PFSK-1 (cell line): ENCODE measurements around the gene GFY.

ENCODE experiments used
- POLR2AphosphoS5 ChIP-seq: IDR thresholded peaks from 2 replicates; pipeline ENCODE4 v1.6.1; 2012; ENCODE audit warnings: low read depth, mild to moderate bottlenecking, control low read depth, low read length, moderate library complexity
- SIN3A ChIP-seq: IDR thresholded peaks from 2 replicates; pipeline ENCODE4 v1.6.1; 2012; ENCODE audit warnings: mild to moderate bottlenecking, low read length, moderate library complexity, borderline replicate concordance; ENCODE audit not compliant: insufficient read depth
- TAF1 ChIP-seq: IDR thresholded peaks from 2 replicates; pipeline ENCODE4 v1.6.1; 2012; ENCODE audit warnings: low read length, control low read depth, borderline replicate concordance; ENCODE audit not compliant: insufficient read depth

DNA sequence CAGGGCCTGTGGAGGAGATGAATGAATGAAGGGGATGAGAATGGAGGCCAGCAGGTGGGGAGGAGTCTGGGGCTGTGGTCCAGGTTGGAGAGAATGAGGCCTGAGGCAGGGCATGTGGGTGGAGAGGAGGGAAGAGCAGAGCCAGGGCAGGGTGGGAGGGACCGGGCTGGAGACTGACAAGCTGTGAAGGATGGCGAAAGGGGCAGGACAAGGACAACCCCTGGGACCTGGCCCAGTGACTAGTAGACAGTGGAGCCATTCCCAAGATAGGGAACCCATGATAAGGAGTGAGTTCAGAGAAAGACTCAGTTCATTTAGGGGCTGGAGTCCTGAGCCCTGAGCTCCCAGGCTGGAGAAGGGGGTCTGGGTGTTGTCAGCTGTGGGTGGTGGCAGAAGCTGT is 5.0 kb upstream of the GFY start:
- no peak for TF ChIP-seq TAF1
- TF ChIP-seq POLR2AphosphoS5, result no peak
- TF ChIP-seq SIN3A, result no peak
